Transverse colon (tissue), 4 donors: Measurements from ENCODE around the gene TAS1R3. TPM values are rescaled to one million over a fixed set of nuclear protein-coding genes. Genes with fewer than 3 reads are reported as not detected.

Experiments
- DNase-seq: peaks from one replicate; pipeline ENCODE4 v3.0.0-alpha.2; 2019
- H3K27ac ChIP-seq, 4 donors: fragments of 200-600 bp; sonication (generic); 2 replicates each; pipeline ENCODE4 v1.5.1; 2016 to 2018; ENCODE audit warnings: inconsistent platforms in 4 of 4
- H3K27me3 ChIP-seq: fragments of 200-600 bp; sonication (generic); 2 replicates; pipeline ENCODE4 v1.5.1; 2017; ENCODE audit warnings: inconsistent platforms
- H3K36me3 ChIP-seq, 4 donors: fragments of 200-600 bp; sonication (generic); 2 replicates each; pipeline ENCODE4 v1.5.1; 2017 to 2019; ENCODE audit warnings: inconsistent platforms in 4 of 4
- H3K4me1 ChIP-seq, 4 donors: fragments of 200-600 bp; sonication (generic); 2 replicates each; pipeline ENCODE4 v1.5.1; 2017 to 2020; ENCODE audit warnings: inconsistent platforms in 4 of 4
- H3K4me3 ChIP-seq, 4 donors: fragments of 200-600 bp; sonication (generic); 1 replicate in 1 of 4; 2 replicates in 3 of 4; pipeline versions ENCODE4 v1.5.1 to v1.6.1; 2017 to 2019; ENCODE audit warnings: inconsistent platforms in 4 of 4
- H3K9me3 ChIP-seq, 2 donors: fragments of 200-600 bp; sonication (generic); 2 replicates each; pipeline ENCODE4 v1.5.1; 2017 to 2019; ENCODE audit warnings: inconsistent platforms in 2 of 2
- EP300 ChIP-seq: sonication (generic); formaldehyde crosslinking; IDR thresholded peaks from one replicate; pipeline ENCODE4 v1.6.1; 2017; ENCODE audit warnings: antibody characterized with exemption, low read depth
- POLR2A ChIP-seq: fragments of 450-650 bp; IDR thresholded peaks from one replicate; pipeline ENCODE4 v1.6.1; 2016; ENCODE audit warnings: antibody characterized with exemption, mild to moderate bottlenecking, moderate library complexity
- POLR2AphosphoS5 ChIP-seq, 3 donors: sonication (generic); formaldehyde crosslinking; IDR thresholded peaks; one replicate each; pipeline ENCODE4 v1.6.1; 2016; ENCODE audit warnings: antibody characterized with exemption in 3 of 3
- WGBS, 2 donors: methylation state at CpG; one replicate each; pipeline ENCODE4 v1.1.5; 2018; ENCODE audit warnings: low coverage in 1 of 2; 5-methylcytosine and 5-hydroxymethylcytosine counted together
- in situ Hi-C, 4 donors: fragments of 200-750 bp; cut with MboI; loops; one replicate each; pipeline versions ENCODE4 v1.15.0 to v1.15.1; 2017; ENCODE audit warnings: low sequenced_read_pairs in 3 of 4, low pct_ligation_motif_present in 1 of 4, low pct_unique_long_range_greater_than_20kb in 1 of 4
- intact Hi-C: fragments of 100-400 bp; cut with DNase I; formaldehyde crosslinking; loops from one replicate; pipeline ENCODE4 v1.15.1; 2023; ENCODE audit warnings: low total_unique reads
- total RNA-seq, 4 donors: library from RNA; depleted of rRNA; stranded (reverse); fragments of >200 nt; gene quantifications; one replicate each; pipeline ENCODE4 v1.1.0, GENCODE V29; 2016
- TF ChIP-seq, protein P1 (sequence below), 5 experiments: fragments of 200-600 bp in 3 of 5; fragments of 450-650 bp in 2 of 5; sonication (generic) in 3 of 5; IDR thresholded peaks; 1 replicate in 2 of 5; 2 replicates in 3 of 5; pipeline ENCODE4 v1.5.1; 2016 to 2017; ENCODE audit warnings: antibody characterized with exemption in 5 of 5, inconsistent platforms in 3 of 5, mild to moderate bottlenecking in 2 of 5, moderate library complexity in 1 of 5

The TAS1R3 gene
- total RNA-seq, 4 donors from 2014 or later = 0.40 to 2.0 (median 1.9) TPM; not detected in 1

DNA sequence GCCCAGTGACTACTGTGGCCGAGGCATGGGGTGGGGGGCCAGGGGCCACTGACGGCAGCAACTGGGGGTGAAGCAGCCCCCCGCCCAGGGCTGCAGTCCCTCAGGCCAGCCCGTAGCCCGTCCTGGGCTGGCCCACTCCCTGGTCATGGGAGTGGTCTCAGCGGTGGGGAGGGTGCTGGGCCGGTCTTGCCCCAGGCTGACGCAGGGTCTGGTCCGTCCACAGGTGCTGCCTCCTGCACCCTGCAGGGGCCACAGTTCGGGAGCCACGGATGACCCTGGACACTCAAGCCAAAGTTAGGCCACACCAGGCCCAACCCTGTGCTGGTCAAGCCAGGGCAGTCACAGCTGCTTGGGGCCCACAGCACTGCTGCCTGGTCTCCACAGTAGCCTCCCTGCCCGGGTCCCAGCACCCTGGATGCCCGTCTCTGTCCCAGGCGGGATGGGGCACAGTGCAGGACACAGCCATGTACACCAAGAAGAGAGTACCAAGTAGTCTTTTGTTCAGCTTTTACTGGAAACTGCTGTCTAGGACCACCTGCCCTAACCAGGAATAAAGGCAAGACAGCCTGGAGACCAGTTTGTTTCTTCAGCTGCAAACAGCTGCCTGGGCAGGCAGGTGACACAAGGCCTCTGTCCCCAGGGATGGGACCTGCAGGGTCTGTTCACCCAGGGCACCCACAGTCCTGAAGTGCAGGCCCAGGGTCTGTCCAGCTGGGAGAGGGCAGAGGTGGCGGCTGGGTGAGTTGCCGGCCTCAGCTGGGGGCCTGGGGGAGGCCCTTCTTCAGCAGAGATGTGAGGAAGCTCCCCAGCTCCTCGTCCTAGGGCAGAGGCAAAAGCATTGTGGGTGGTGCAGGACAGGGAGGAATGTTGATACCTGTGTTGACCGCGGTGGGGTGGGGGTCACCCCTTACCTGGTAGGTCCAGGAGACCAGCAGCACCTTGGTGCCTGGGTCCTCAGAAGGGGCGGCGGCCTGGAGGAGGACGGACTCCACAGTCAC, 19.7 kb upstream of the TAS1R3 start:
- no peak overlapping the region for H3K27ac ChIP-seq
- intact Hi-C loops = no loop called here

GRCh38 chr1:1312450-1313314, 18.4 kb upstream of the TAS1R3 start:
- no peak for DNase-seq
- H3K27me3 ChIP-seq = no peaks in the 10 kb centered on the region
- no peak for TF ChIP-seq EP300
- TF ChIP-seq, protein P1, sequence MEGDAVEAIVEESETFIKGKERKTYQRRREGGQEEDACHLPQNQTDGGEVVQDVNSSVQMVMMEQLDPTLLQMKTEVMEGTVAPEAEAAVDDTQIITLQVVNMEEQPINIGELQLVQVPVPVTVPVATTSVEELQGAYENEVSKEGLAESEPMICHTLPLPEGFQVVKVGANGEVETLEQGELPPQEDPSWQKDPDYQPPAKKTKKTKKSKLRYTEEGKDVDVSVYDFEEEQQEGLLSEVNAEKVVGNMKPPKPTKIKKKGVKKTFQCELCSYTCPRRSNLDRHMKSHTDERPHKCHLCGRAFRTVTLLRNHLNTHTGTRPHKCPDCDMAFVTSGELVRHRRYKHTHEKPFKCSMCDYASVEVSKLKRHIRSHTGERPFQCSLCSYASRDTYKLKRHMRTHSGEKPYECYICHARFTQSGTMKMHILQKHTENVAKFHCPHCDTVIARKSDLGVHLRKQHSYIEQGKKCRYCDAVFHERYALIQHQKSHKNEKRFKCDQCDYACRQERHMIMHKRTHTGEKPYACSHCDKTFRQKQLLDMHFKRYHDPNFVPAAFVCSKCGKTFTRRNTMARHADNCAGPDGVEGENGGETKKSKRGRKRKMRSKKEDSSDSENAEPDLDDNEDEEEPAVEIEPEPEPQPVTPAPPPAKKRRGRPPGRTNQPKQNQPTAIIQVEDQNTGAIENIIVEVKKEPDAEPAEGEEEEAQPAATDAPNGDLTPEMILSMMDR (IDR thresholded peaks at IDR 0.05) = no peak
- no peak for TF ChIP-seq POLR2AphosphoS5 (IDR thresholded peaks at IDR 0.05)
- no peak for TF ChIP-seq POLR2A
- in situ Hi-C loops = no loop called here
- H3K27ac ChIP-seq = no peak overlapping the region
- no peaks in the 10 kb centered on the region for H3K9me3 ChIP-seq
- peaks cover 9 to 27% (median 18%) of the 10 kb centered on the region in 4 donors for H3K4me1 ChIP-seq
- H3K4me3 ChIP-seq = no peak overlapping the region
- 91% methylated on average over 42 of the region's 49 CpGs; no CpG with 5 or more reads in 1 of the 2 donors for WGBS, 2 donors
- H3K36me3 ChIP-seq = peaks cover 0 to 18% (median 8%) of the 10 kb centered on the region in 4 donors
- intact Hi-C loops = no loop called here

More for the DNA sequence above, 19.7 kb upstream of the TAS1R3 start:
- in situ Hi-C loops = no loop called here
- TF ChIP-seq POLR2A (no peak), POLR2AphosphoS5 (IDR thresholded peaks at IDR 0.05) (no peak), EP300 (no peak)
- TF ChIP-seq, protein P1 (IDR thresholded peaks at IDR 0.05) = no peak
- Histone ChIP-seq H3K27me3 (no peaks in the 10 kb centered on the region), H3K4me1 (peaks cover 11 to 28% (median 23%) of the 10 kb centered on the region in 4 donors), H3K9me3 (no peaks in the 10 kb centered on the region), H3K4me3 (no peak overlapping the region), H3K36me3 (peaks cover 0 to 18% (median 8%) of the 10 kb centered on the region in 4 donors)
- WGBS, 2 donors = 88% methylated on average over 22 of the region's 22 CpGs; no CpG with 5 or more reads in 1 of the 2 donors
- no peak for DNase-seq

DNA sequence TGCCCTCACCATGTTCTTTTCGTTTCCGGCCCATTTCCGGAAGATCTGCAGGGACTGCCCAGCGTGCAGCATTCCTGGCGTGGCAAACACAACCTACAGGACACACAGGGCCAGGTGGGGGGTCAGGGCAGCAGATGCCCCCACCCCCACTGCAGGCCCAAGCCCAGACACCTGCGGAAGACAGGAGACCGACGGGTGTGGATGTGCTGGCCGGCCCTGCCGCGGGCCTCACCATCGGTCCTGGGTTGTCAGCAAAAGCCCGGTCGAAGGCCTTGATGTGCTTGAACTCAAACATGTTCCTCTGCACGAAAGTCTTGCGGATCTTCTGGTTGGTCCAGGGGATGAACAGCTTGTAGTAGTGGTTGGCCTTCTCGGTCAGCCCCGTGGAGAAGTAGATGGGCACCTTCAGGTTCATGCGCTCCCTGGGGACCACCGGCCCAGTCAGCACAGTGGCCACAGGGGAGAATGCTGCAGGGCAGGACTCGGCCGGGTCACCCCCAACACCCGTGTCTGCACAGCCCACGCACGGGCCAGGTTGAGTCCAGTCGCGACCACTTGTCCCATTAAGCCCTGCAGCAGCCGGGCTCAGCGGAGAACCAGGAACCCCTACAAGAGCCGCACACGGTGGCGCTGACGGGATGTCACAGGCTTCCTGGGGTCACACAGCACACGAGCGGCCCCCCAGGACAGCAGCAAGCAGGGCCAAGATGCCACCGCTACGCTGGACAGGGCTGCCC, 17.4 kb upstream of the TAS1R3 start:
- in situ Hi-C loops (no loop called here), intact Hi-C loops (no loop called here)
- H3K36me3 ChIP-seq = peaks cover 0 to 18% (median 8%) of the 10 kb centered on the region in 4 donors
- H3K9me3 ChIP-seq = no peaks in the 10 kb centered on the region
- H3K27ac ChIP-seq = no peak overlapping the region
- H3K27me3 ChIP-seq = no peaks in the 10 kb centered on the region
- H3K4me3 ChIP-seq = no peak overlapping the region
- DNase-seq = no peak
- 93% methylated on average over 37 of the region's 37 CpGs; no CpG with 5 or more reads in 1 of the 2 donors for WGBS, 2 donors
- peaks cover 18 to 37% (median 26%) of the 10 kb centered on the region in 4 donors for H3K4me1 ChIP-seq
- no peak for TF ChIP-seq POLR2AphosphoS5 (IDR thresholded peaks at IDR 0.05)
- no peak for TF ChIP-seq POLR2A
- TF ChIP-seq, protein P1 (IDR thresholded peaks at IDR 0.05) = no peak
- no peak for TF ChIP-seq EP300
